ENCODE results near the gene UGT1A4.

The UGT1A4 gene

GRCh38 chr2:233707940-233708644 lies 10.4 kb upstream of the UGT1A4 start:
- H3K4me1 ChIP-seq (ENCODE audit: insufficient read depth, low read length, poor library complexity, severe bottlenecking), result no peaks in the 10 kb centered on the region
- no peak overlapping the region for H3K4me3 ChIP-seq (ENCODE audit: low read length, poor library complexity, severe bottlenecking)
- no peaks in the 10 kb centered on the region for H3F3A ChIP-seq (ENCODE audit: low read depth)
- no peak overlapping the region for H3K9ac ChIP-seq (ENCODE audit: low read depth, low read length, poor library complexity, severe bottlenecking)
- H3K79me2 ChIP-seq (ENCODE audit: insufficient read depth, low read length), result no peaks in the 10 kb centered on the region
- no peaks in the 10 kb centered on the region for H3K9me3 ChIP-seq (ENCODE audit: insufficient read depth, low read depth, low read length)
- no peak overlapping the region for H2AFZ ChIP-seq (ENCODE audit: low read length)
- TF ChIP-seq, protein P1, sequence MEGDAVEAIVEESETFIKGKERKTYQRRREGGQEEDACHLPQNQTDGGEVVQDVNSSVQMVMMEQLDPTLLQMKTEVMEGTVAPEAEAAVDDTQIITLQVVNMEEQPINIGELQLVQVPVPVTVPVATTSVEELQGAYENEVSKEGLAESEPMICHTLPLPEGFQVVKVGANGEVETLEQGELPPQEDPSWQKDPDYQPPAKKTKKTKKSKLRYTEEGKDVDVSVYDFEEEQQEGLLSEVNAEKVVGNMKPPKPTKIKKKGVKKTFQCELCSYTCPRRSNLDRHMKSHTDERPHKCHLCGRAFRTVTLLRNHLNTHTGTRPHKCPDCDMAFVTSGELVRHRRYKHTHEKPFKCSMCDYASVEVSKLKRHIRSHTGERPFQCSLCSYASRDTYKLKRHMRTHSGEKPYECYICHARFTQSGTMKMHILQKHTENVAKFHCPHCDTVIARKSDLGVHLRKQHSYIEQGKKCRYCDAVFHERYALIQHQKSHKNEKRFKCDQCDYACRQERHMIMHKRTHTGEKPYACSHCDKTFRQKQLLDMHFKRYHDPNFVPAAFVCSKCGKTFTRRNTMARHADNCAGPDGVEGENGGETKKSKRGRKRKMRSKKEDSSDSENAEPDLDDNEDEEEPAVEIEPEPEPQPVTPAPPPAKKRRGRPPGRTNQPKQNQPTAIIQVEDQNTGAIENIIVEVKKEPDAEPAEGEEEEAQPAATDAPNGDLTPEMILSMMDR (conservative IDR thresholded peaks at IDR 0.05; ENCODE audit: low read length), result no peak
- no peak for TF ChIP-seq EZH2phosphoT487 (IDR thresholded peaks at IDR 0.05; ENCODE audit: borderline replicate concordance)
- H3K4me2 ChIP-seq (ENCODE audit: low read depth, low read length, poor library complexity, severe bottlenecking), result no peak overlapping the region
- H3K27me3 ChIP-seq (ENCODE audit: insufficient read depth, low read length, poor library complexity, severe bottlenecking), result no peaks in the 10 kb centered on the region
- H3K36me3 ChIP-seq (ENCODE audit: insufficient read depth, low read length), result no peaks in the 10 kb centered on the region
- H4K20me1 ChIP-seq (ENCODE audit: insufficient read depth, low read length, poor library complexity, severe bottlenecking), result no peaks in the 10 kb centered on the region
- H3K9me2 ChIP-seq (replicated peaks; ENCODE audit: low read depth, low read length), result no peaks in the 10 kb centered on the region

DNA sequence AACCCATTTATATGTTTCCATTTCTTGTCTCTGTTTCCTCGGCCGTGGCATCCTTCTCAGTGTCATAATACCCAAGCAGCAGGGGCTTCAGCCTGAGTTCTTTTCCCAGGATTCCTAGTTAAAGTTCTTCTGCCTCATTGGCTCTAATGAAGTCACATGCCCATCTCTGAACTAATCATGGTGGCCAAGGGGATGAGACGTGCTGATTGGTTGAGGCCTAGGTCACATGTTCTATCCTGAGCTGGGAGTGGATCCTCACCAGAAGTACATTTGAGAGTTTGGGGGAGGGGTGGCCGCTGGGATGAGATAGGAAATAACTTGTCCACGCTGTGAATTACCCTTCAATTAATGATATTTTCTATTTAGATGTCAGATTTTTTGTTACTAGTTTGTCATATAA lies 9.6 kb upstream of the UGT1A4 start:
- Histone ChIP-seq H3K4me1 (ENCODE audit: insufficient read depth, low read length, poor library complexity, severe bottlenecking) (no peaks in the 10 kb centered on the region), H3K4me2 (ENCODE audit: low read depth, low read length, poor library complexity, severe bottlenecking) (no peak overlapping the region), H4K20me1 (ENCODE audit: insufficient read depth, low read length, poor library complexity, severe bottlenecking) (no peaks in the 10 kb centered on the region), H3F3A (ENCODE audit: low read depth) (no peaks in the 10 kb centered on the region), H3K79me2 (ENCODE audit: insufficient read depth, low read length) (no peaks in the 10 kb centered on the region), H3K36me3 (ENCODE audit: insufficient read depth, low read length) (no peaks in the 10 kb centered on the region), H3K9me2 (replicated peaks; ENCODE audit: low read depth, low read length) (no peaks in the 10 kb centered on the region), H3K9me3 (ENCODE audit: insufficient read depth, low read depth, low read length) (no peaks in the 10 kb centered on the region), H3K4me3 (ENCODE audit: low read length, poor library complexity, severe bottlenecking) (no peak overlapping the region), H3K27me3 (ENCODE audit: insufficient read depth, low read length, poor library complexity, severe bottlenecking) (no peaks in the 10 kb centered on the region), H2AFZ (ENCODE audit: low read length) (no peak overlapping the region), H3K9ac (ENCODE audit: low read depth, low read length, poor library complexity, severe bottlenecking) (no peak overlapping the region)
- TF ChIP-seq, protein P1 (conservative IDR thresholded peaks at IDR 0.05; ENCODE audit: low read length), result no peak
- TF ChIP-seq EZH2phosphoT487 (IDR thresholded peaks at IDR 0.05; ENCODE audit: borderline replicate concordance), result no peak

- no peak for TF ChIP-seq EZH2phosphoT487 (IDR thresholded peaks at IDR 0.05; ENCODE audit: borderline replicate concordance)
- TF ChIP-seq, protein P1 (conservative IDR thresholded peaks at IDR 0.05; ENCODE audit: low read length), result peak; percentile 96
These were observed 7.1 kb upstream of the UGT1A4 start for GRCh38 chr2:233711312-233712008.

More at GRCh38 chr2:233711312-233712008, 7.1 kb upstream of the UGT1A4 start:
- no peaks in the 10 kb centered on the region for H3K9me2 ChIP-seq (replicated peaks; ENCODE audit: low read depth, low read length)
- H4K20me1 ChIP-seq (ENCODE audit: insufficient read depth, low read length, poor library complexity, severe bottlenecking), result no peaks in the 10 kb centered on the region
- H3K4me2 ChIP-seq (ENCODE audit: low read depth, low read length, poor library complexity, severe bottlenecking), result no peak overlapping the region
- H3K4me3 ChIP-seq (ENCODE audit: low read length, poor library complexity, severe bottlenecking), result no peak overlapping the region
- H3K9ac ChIP-seq (ENCODE audit: low read depth, low read length, poor library complexity, severe bottlenecking), result no peak overlapping the region
- H3K9me3 ChIP-seq (ENCODE audit: insufficient read depth, low read depth, low read length), result no peaks in the 10 kb centered on the region
- H3K79me2 ChIP-seq (ENCODE audit: insufficient read depth, low read length), result no peaks in the 10 kb centered on the region
- no peaks in the 10 kb centered on the region for H3K4me1 ChIP-seq (ENCODE audit: insufficient read depth, low read length, poor library complexity, severe bottlenecking)
- H3K27me3 ChIP-seq (ENCODE audit: insufficient read depth, low read length, poor library complexity, severe bottlenecking), result no peaks in the 10 kb centered on the region
- no peaks in the 10 kb centered on the region for H3F3A ChIP-seq (ENCODE audit: low read depth)
- no peak overlapping the region for H2AFZ ChIP-seq (ENCODE audit: low read length)
- no peaks in the 10 kb centered on the region for H3K36me3 ChIP-seq (ENCODE audit: insufficient read depth, low read length)

Measured in Loucy (cell line).